PFSK-1 (cell line): ENCODE data around the gene RAD51B.

Experiments used
- FOXP2 ChIP-seq: optimal IDR thresholded peaks from 2 replicates; pipeline ENCODE3; 2011; ENCODE audit warnings: borderline replicate concordance, control low read depth, inconsistent platforms; ENCODE audit not compliant: insufficient read depth; ENCODE audit errors: extremely low read length, extremely low read depth
- POLR2AphosphoS5 ChIP-seq: IDR thresholded peaks from 2 replicates; pipeline ENCODE4 v1.6.1; 2012; ENCODE audit warnings: low read depth, mild to moderate bottlenecking, control low read depth, low read length, moderate library complexity
- SIN3A ChIP-seq: IDR thresholded peaks from 2 replicates; pipeline ENCODE4 v1.6.1; 2012; ENCODE audit warnings: mild to moderate bottlenecking, low read length, moderate library complexity, borderline replicate concordance; ENCODE audit not compliant: insufficient read depth
- TAF1 ChIP-seq: IDR thresholded peaks from 2 replicates; pipeline ENCODE4 v1.6.1; 2012; ENCODE audit warnings: low read length, control low read depth, borderline replicate concordance; ENCODE audit not compliant: insufficient read depth
- TF ChIP-seq, protein P1 (sequence below), 2 experiments: IDR thresholded peaks; 2 replicates each; pipeline versions ENCODE4 v1.6.1 to v1.8.0; 2011 to 2012; ENCODE audit warnings: low read depth in 2 of 2, low read length in 2 of 2, control low read depth in 1 of 2, inconsistent platforms in 1 of 2, mild to moderate bottlenecking in 1 of 2, moderate library complexity in 1 of 2; ENCODE audit not compliant: insufficient read depth in 1 of 2

GRCh38 chr14:68469208-68469713, 649.7 kb downstream of the RAD51B start:
- TF ChIP-seq, protein P1, sequence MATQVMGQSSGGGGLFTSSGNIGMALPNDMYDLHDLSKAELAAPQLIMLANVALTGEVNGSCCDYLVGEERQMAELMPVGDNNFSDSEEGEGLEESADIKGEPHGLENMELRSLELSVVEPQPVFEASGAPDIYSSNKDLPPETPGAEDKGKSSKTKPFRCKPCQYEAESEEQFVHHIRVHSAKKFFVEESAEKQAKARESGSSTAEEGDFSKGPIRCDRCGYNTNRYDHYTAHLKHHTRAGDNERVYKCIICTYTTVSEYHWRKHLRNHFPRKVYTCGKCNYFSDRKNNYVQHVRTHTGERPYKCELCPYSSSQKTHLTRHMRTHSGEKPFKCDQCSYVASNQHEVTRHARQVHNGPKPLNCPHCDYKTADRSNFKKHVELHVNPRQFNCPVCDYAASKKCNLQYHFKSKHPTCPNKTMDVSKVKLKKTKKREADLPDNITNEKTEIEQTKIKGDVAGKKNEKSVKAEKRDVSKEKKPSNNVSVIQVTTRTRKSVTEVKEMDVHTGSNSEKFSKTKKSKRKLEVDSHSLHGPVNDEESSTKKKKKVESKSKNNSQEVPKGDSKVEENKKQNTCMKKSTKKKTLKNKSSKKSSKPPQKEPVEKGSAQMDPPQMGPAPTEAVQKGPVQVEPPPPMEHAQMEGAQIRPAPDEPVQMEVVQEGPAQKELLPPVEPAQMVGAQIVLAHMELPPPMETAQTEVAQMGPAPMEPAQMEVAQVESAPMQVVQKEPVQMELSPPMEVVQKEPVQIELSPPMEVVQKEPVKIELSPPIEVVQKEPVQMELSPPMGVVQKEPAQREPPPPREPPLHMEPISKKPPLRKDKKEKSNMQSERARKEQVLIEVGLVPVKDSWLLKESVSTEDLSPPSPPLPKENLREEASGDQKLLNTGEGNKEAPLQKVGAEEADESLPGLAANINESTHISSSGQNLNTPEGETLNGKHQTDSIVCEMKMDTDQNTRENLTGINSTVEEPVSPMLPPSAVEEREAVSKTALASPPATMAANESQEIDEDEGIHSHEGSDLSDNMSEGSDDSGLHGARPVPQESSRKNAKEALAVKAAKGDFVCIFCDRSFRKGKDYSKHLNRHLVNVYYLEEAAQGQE (IDR thresholded peaks at IDR 0.05; ENCODE audit: insufficient read depth in 1 of 2, low read depth in 2 of 2, low read length in 2 of 2): no peak
- TF ChIP-seq POLR2AphosphoS5 (no peak), SIN3A (no peak), TAF1 (no peak), FOXP2 (no peak)
